Ovary (tissue), 10 donors: ENCODE data around the gene SLC10A1. TPM values are rescaled to one million over a fixed set of nuclear protein-coding genes. Genes with fewer than 3 reads are reported as not detected.

Source experiments
- DNase-seq, 5 donors: peaks; one replicate each; pipeline ENCODE4 v3.0.0-alpha.2; 2019 to 2020
- H3K27ac ChIP-seq, 2 donors: fragments of 200-600 bp; one replicate each; pipeline versions ENCODE4 v1.5.1 to v1.8.0; 2019 to 2022
- H3K27me3 ChIP-seq: fragments of 200-600 bp; one replicate; pipeline ENCODE4 v1.8.0; 2022
- H3K36me3 ChIP-seq: fragments of 200-600 bp; sonication (generic); one replicate; pipeline ENCODE4 v1.5.1; 2019
- H3K4me1 ChIP-seq: one replicate; pipeline ENCODE4 v1.8.1; 2013; ENCODE audit warnings: mild to moderate bottlenecking, moderate library complexity; ENCODE audit not compliant: insufficient read depth
- H3K4me3 ChIP-seq: fragments of 200-600 bp; sonication (generic); one replicate; pipeline ENCODE4 v1.5.1; 2017
- H3K9me3 ChIP-seq, 2 donors: fragments of 200-600 bp in 1 of 2; sonication (generic) in 1 of 2; one replicate each; pipeline versions ENCODE4 v1.5.1 to v1.8.1; 2013 to 2019; ENCODE audit warnings: mild to moderate bottlenecking in 1 of 2, moderate library complexity in 1 of 2
- EP300 ChIP-seq: sonication (generic); formaldehyde crosslinking; IDR thresholded peaks from one replicate; pipeline ENCODE4 v1.6.1; 2017; ENCODE audit warnings: antibody characterized with exemption
- POLR2A ChIP-seq: fragments of 450-650 bp; IDR thresholded peaks from one replicate; pipeline ENCODE4 v1.6.1; 2017; ENCODE audit warnings: antibody characterized with exemption, mild to moderate bottlenecking, moderate library complexity
- WGBS, 3 donors: extraction: QIAGEN DNeasy Blood & Tissue Kit in 1 of 3; methylation state at CpG; one replicate each; pipeline versions ENCODE4 v1.1.5 to v1.1.7; 2013 to 2017; 5-methylcytosine and 5-hydroxymethylcytosine counted together
- intact Hi-C, 4 donors: fragments of 100-400 bp; cut with DNase I; formaldehyde crosslinking; loops; one replicate each; pipeline versions ENCODE4 v1.11.0 to v1.15.1; 2022 to 2023
- long read RNA-seq, 3 donors: library from polyadenylated mRNA in 2 of 3; unstranded in 2 of 3; transcript quantifications; one replicate each; pipeline ENCODE4 v2.0.0 and lab custom pipeline, GENCODE V29; 2021 to 2026
- polyA plus RNA-seq, 2 donors: library from polyadenylated mRNA; stranded (reverse); fragments of 200-250 nt in 1 of 2; fragments of 350-450 nt in 1 of 2; fragmentation: Illumina TruSeq in 1 of 2; extraction: RNeasy Lipid Tissue Mini Kit (QIAGEN cat#74804) in 1 of 2; gene quantifications; one replicate each; pipeline ENCODE4 v1.2.3, GENCODE V29; 2013 to 2014
- total RNA-seq, 7 donors: library from RNA; depleted of rRNA in 2 of 7; stranded (reverse); fragments of >200 nt in 2 of 7; fragmentation: NEBNext Ultra II Directional in 3 of 7; extraction: Animal tissue kit (Norgen Biotek cat#: 25700) in 3 of 7; gene quantifications; one replicate each; pipeline versions ENCODE4 v1.1.0 to v1.2.4, GENCODE V29; 2016 to 2023
- TF ChIP-seq, protein P1 (sequence below), 3 donors: fragments of 450-650 bp in 2 of 3; fragments of 200-600 bp in 1 of 3; IDR thresholded peaks; one replicate each; pipeline versions ENCODE4 v1.5.1 to v1.8.0; 2016 to 2022; ENCODE audit warnings: antibody characterized with exemption in 3 of 3, mild to moderate bottlenecking in 1 of 3
- donor health status: DM: no; HTN: no; CAD: no; lungs with moderate emphysema.
- donor health status: DM: no; HTN: no; CAD: no.
- donor health status: Bipolar disorder and iron deficiency.
- donor health status: DM: yes; HTN: yes; CAD: no.
- donor health status: DM: no; HTN: no; CAD: no.
- donor health status: DM: yes; HTN: yes; CAD: no.

SLC10A1 gene
- total RNA-seq (not detected), polyA plus RNA-seq (not detected)
- long read RNA-seq, donor 1, partial matches to known transcripts, result 0 of 3 reads
- long read RNA-seq, donor 1, other reads (novel, unspliced or antisense), result 3 of 3 reads
- long read RNA-seq, donor 2, result 0 reads
- long read RNA-seq, donor 3, partial matches to known transcripts, result 0 of 2 reads
- long read RNA-seq, donor 3, other reads (novel, unspliced or antisense), result 2 of 2 reads

DNA sequence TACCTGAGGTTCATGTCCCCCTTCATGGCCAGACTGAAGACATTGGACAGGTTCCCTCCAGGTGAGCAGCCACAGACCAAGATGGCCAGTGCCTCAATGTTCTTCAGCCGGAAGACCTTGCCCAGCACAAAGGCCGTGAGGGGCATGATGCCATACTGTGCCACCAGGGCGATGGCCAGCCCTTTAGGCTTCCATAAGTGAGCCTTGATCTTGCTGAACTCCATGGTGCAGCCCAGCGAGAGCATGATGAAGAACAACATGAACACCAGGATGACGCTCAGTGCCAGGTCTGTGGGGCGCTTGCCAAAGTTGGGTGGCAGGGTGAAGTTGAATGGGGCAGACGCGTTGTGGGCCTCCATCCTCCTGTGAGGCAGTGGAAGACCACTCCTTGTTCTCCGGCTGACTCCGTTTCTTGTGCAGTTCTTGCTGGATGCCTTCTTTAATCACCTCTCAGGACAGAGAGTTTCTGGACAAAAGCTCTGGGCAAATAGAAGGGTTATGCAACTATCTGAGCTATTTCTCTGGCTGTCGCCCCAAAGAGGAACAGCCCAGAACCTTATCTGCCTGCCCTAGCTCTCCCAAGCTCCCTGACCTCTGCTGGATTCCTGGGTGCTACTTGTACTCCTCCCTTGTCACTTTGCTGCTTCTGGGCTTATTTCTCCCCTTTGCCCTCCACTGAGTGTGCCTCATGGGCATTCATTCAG, at the start of gene SLC10A1:
Gene SLC10A1, minus strand, starts transcription at position 445 of the 704 bp plus-strand sequence. Its CDS starts 86 bp downstream, at position 359.
- WGBS, 3 donors, result 78 to 81% (median 79%) methylated on average over 11 of the region's 11 CpGs
- no peaks in the 10 kb centered on the region for H3K9me3 ChIP-seq
- no peak within 1 kb of the TSS for H3K4me3 ChIP-seq
- no peak for TF ChIP-seq POLR2A
- no peak for TF ChIP-seq EP300
- TF ChIP-seq, protein P1, sequence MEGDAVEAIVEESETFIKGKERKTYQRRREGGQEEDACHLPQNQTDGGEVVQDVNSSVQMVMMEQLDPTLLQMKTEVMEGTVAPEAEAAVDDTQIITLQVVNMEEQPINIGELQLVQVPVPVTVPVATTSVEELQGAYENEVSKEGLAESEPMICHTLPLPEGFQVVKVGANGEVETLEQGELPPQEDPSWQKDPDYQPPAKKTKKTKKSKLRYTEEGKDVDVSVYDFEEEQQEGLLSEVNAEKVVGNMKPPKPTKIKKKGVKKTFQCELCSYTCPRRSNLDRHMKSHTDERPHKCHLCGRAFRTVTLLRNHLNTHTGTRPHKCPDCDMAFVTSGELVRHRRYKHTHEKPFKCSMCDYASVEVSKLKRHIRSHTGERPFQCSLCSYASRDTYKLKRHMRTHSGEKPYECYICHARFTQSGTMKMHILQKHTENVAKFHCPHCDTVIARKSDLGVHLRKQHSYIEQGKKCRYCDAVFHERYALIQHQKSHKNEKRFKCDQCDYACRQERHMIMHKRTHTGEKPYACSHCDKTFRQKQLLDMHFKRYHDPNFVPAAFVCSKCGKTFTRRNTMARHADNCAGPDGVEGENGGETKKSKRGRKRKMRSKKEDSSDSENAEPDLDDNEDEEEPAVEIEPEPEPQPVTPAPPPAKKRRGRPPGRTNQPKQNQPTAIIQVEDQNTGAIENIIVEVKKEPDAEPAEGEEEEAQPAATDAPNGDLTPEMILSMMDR (IDR thresholded peaks at IDR 0.05), result no peak
- H3K27me3 ChIP-seq, result no peaks in the 10 kb centered on the region
- no peaks in the 10 kb centered on the region for H3K36me3 ChIP-seq
- no peak for DNase-seq
- no peak within 1 kb of the TSS for H3K27ac ChIP-seq
- H3K4me1 ChIP-seq, result no peaks in the 10 kb centered on the region
- intact Hi-C loops, result no loop called here

DNA sequence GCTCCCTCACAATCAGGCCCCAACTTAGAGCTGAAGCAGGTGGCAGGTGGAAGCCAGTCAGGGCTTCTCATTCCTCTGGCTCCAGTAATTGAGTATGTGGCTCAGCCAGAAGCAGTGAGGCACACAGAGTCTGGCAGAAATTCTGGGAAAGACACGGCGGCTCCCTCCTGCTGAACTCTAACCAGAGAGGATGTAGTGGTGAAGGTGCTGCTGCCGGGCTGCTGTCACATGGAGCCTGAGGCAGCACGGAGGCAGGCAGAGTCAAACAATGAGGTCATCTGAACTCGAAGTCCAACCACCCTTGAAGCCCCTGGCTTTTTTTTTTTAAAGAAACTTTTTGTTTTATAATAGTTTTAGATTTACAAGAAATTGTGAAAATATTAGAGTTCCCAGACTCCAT, 48.7 kb upstream of the SLC10A1 start:
- Histone ChIP-seq H3K27ac (no peak overlapping the region), H3K36me3 (no peaks in the 10 kb centered on the region), H3K9me3 (no peaks in the 10 kb centered on the region), H3K27me3 (no peaks in the 10 kb centered on the region), H3K4me1 (no peaks in the 10 kb centered on the region), H3K4me3 (no peak overlapping the region)
- TF ChIP-seq POLR2A (no peak), EP300 (no peak)
- TF ChIP-seq, protein P1 (IDR thresholded peaks at IDR 0.05), result no peak
- DNase-seq, result no peak
- WGBS, 3 donors, result 32 to 42% (median 34%) methylated on average over 5 of the region's 5 CpGs
- intact Hi-C loops, result no loop called here

DNA sequence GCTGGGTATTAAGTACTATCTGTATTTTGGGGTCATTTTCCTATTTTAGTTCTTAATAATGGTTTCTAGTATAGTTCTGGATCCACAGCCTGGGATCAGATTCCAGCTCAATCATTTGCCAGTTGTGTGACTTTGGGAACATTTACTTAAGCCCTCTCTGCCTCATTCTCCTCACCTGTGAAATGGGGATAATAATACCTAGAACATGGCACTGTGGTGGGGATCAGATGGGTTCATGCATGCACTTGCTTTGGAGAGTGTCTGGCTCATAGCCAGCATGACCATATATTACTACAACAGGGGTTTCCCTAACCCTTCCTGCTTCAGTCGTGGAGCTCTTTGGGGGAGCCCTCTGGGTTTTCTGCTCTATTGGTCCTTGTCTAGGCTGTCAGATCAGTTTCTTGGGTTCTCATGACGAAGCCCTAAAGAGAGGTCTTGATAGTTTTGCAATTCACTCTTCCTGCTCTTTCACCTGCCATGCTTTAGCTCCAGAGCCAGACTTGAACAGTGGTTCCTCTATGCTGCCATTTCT, 48.1 kb upstream of the SLC10A1 start:
- no peaks in the 10 kb centered on the region for H3K4me1 ChIP-seq
- H3K27ac ChIP-seq, result no peak overlapping the region
- H3K27me3 ChIP-seq, result no peaks in the 10 kb centered on the region
- DNase-seq, result no peak
- no peak for TF ChIP-seq EP300
- no peak for TF ChIP-seq POLR2A
- TF ChIP-seq, protein P1 (IDR thresholded peaks at IDR 0.05), result no peak
- H3K36me3 ChIP-seq, result no peaks in the 10 kb centered on the region
- intact Hi-C loops, result no loop called here
- no peaks in the 10 kb centered on the region for H3K9me3 ChIP-seq
- WGBS, 3 donors, result 58 to 71% (median 68%) methylated on average over 2 of the region's 2 CpGs
- H3K4me3 ChIP-seq, result no peak overlapping the region

DNA sequence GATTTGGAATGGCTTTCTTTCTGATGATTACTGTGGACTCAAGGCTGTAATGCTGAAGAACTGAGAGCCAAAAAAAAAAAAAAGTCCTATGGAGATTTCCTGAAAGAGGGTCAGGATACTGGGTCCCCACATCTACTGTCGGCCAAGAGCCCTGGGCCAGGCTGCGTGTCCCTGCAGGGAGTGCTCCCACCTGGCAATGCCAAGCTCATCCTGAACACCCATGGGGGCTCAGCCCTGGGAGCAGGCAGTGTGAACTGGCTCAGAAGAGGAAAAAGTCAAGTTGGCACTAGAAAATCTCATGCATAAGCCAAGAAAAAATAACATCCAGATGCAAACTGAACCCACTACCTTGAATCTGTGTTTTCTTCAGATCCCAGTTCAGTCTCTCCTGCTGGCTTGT, 47.1 kb upstream of the SLC10A1 start:
- Histone ChIP-seq H3K4me3 (no peak overlapping the region), H3K4me1 (no peaks in the 10 kb centered on the region), H3K36me3 (no peaks in the 10 kb centered on the region), H3K9me3 (no peaks in the 10 kb centered on the region), H3K27ac (no peak overlapping the region), H3K27me3 (no peaks in the 10 kb centered on the region)
- DNase-seq, result no peak
- TF ChIP-seq POLR2A, result no peak
- no peak for TF ChIP-seq EP300
- TF ChIP-seq, protein P1 (IDR thresholded peaks at IDR 0.05), result no peak
- intact Hi-C loops, result no loop called here
- WGBS, 3 donors, result 90 to 95% (median 92%) methylated on average over 2 of the region's 2 CpGs
